HG03342 (cell line): ENCODE measurements around the gene CALCR.
"Not testable (repeated sequence)": the region's sequence is repeated elsewhere in the genome, so short reads cannot be mapped to it uniquely, and the experiment has no call there.

Experiments
- ATAC-seq: cut with Tn5 transposase; IDR thresholded peaks from one replicate; pipeline ENCODE4 v1.9.1; 2021; ENCODE audit warnings: mild to moderate bottlenecking, moderate library complexity; ENCODE audit not compliant: unreplicated experiment

The CALCR gene

GRCh38 chr7:93562106-93562505 lies 12.4 kb downstream of the CALCR start:
- ATAC-seq: no peak

- peak; percentile 70 for ATAC-seq
Observed at GRCh38 chr7:93559639-93560491, 14.7 kb downstream of the CALCR start.

- no peak for ATAC-seq
Observed at GRCh38 chr7:93558705-93559614, 15.6 kb downstream of the CALCR start.

GRCh38 chr7:93551931-93552330 lies 22.6 kb downstream of the CALCR start:
- no peak for ATAC-seq

- ATAC-seq: no peak
Observed at GRCh38 chr7:93551063-93551895, 23.2 kb downstream of the CALCR start.

GRCh38 chr7:93547716-93548115 lies 26.8 kb downstream of the CALCR start:
- no peak for ATAC-seq

GRCh38 chr7:93544691-93545090 lies 29.8 kb downstream of the CALCR start:
- no peak for ATAC-seq

- ATAC-seq: no peak
Observed at GRCh38 chr7:93538061-93538460, 36.5 kb downstream of the CALCR start.

GRCh38 chr7:93535616-93536015 lies 38.9 kb downstream of the CALCR start:
- no peak for ATAC-seq

- no peak for ATAC-seq
Observed at GRCh38 chr7:93530701-93531100, 43.8 kb downstream of the CALCR start.

- ATAC-seq: no peak
Observed at GRCh38 chr7:93516834-93517233, 57.7 kb downstream of the CALCR start.

- ATAC-seq: no peak
Observed at GRCh38 chr7:93515144-93515543, 59.4 kb downstream of the CALCR start.

- no peak for ATAC-seq
Observed at GRCh38 chr7:93509303-93509702, 65.2 kb downstream of the CALCR start.

- ATAC-seq: no peak
Observed at GRCh38 chr7:93503088-93503487, 71.4 kb downstream of the CALCR start.

GRCh38 chr7:93491860-93492259 lies 82.7 kb downstream of the CALCR start:
- ATAC-seq: not testable (repeated sequence)

- no peak for ATAC-seq
Observed at GRCh38 chr7:93476491-93477344, 97.8 kb downstream of the CALCR start.

- ATAC-seq: no peak
Observed at GRCh38 chr7:93475811-93476210, 98.7 kb downstream of the CALCR start.

GRCh38 chr7:93471456-93471855 lies 103.1 kb downstream of the CALCR start:
- ATAC-seq: no peak

- ATAC-seq: no peak
Observed at GRCh38 chr7:93463764-93464163, 110.8 kb downstream of the CALCR start.

GRCh38 chr7:93461350-93461749 lies 113.2 kb downstream of the CALCR start:
- ATAC-seq: no peak
